ENCODE results near the gene GNAQ.

GNAQ gene

GRCh38 chr9:77982581-77983319 is 48.9 kb downstream of the GNAQ start:
- H3K36me3 Mint-ChIP-seq (ENCODE audit: low read depth): peaks cover 9% of the 10 kb centered on the region
- no peak overlapping the region for H3K4me3 Mint-ChIP-seq
- no peak for TF ChIP-seq CTCF (IDR thresholded peaks at IDR 0.05; ENCODE audit: unreplicated experiment in 3 of 3)
- no peak overlapping the region for H3K27ac Mint-ChIP-seq
- H3K4me1 Mint-ChIP-seq: peaks cover 35% of the 10 kb centered on the region
- H3K9me3 Mint-ChIP-seq: no peaks in the 10 kb centered on the region
- no peaks in the 10 kb centered on the region for H3K27me3 Mint-ChIP-seq (ENCODE audit: low read depth)

GRCh38 chr9:77981907-77982306 is 49.7 kb downstream of the GNAQ start:
- H3K27ac Mint-ChIP-seq: peak overlapping the region; percentile 60 to 71 (median 70)
- no peaks in the 10 kb centered on the region for H3K27me3 Mint-ChIP-seq (ENCODE audit: low read depth)
- no peak for TF ChIP-seq CTCF (IDR thresholded peaks at IDR 0.05; ENCODE audit: unreplicated experiment in 3 of 3)
- H3K36me3 Mint-ChIP-seq (ENCODE audit: low read depth): peaks cover 9% of the 10 kb centered on the region
- peaks cover 40% of the 10 kb centered on the region for H3K4me1 Mint-ChIP-seq
- no peak overlapping the region for H3K4me3 Mint-ChIP-seq
- H3K9me3 Mint-ChIP-seq: no peaks in the 10 kb centered on the region

GRCh38 chr9:77981332-77981731 is 50.3 kb downstream of the GNAQ start:
- Mint-ChIP-seq H3K27me3 (ENCODE audit: low read depth) (no peaks in the 10 kb centered on the region), H3K27ac (peak overlapping the region; percentile 60 to 71 (median 70)), H3K4me1 (peaks cover 41% of the 10 kb centered on the region), H3K4me3 (peak overlapping the region in 1 of 3 experiments; percentile 18), H3K9me3 (no peaks in the 10 kb centered on the region), H3K36me3 (ENCODE audit: low read depth) (peaks cover 9% of the 10 kb centered on the region)
- no peak for TF ChIP-seq CTCF (IDR thresholded peaks at IDR 0.05; ENCODE audit: unreplicated experiment in 3 of 3)

- Mint-ChIP-seq H3K36me3 (ENCODE audit: low read depth) (peaks cover 5% of the 10 kb centered on the region), H3K27ac (peak overlapping the region; percentile 60 to 71 (median 70)), H3K27me3 (ENCODE audit: low read depth) (no peaks in the 10 kb centered on the region)
These were observed 51.0 kb downstream of the GNAQ start for GRCh38 chr9:77980622-77981021.

GRCh38 chr9:77978086-77978781 is 53.4 kb downstream of the GNAQ start:
- H3K36me3 Mint-ChIP-seq (ENCODE audit: low read depth): peaks cover under 1% of the 10 kb centered on the region
- TF ChIP-seq CTCF (IDR thresholded peaks at IDR 0.05; ENCODE audit: unreplicated experiment in 3 of 3): no peak

More at GRCh38 chr9:77980622-77981021, 51.0 kb downstream of the GNAQ start:
- Mint-ChIP-seq H3K4me1 (peaks cover 41% of the 10 kb centered on the region), H3K4me3 (no peak overlapping the region), H3K9me3 (no peaks in the 10 kb centered on the region)
- no peak for TF ChIP-seq CTCF (IDR thresholded peaks at IDR 0.05; ENCODE audit: unreplicated experiment in 3 of 3)

More at GRCh38 chr9:77978086-77978781, 53.4 kb downstream of the GNAQ start:
- H3K27ac Mint-ChIP-seq: peak overlapping the region; percentile 17 to 88 (median 71)
- no peaks in the 10 kb centered on the region for H3K9me3 Mint-ChIP-seq
- peaks cover 52% of the 10 kb centered on the region for H3K4me1 Mint-ChIP-seq
- no peaks in the 10 kb centered on the region for H3K27me3 Mint-ChIP-seq (ENCODE audit: low read depth)
- peak overlapping the region in 2 of 3 experiments; percentile 14 to 32 for H3K4me3 Mint-ChIP-seq
